GM21515 (cell line): ENCODE measurements around the gene TGFBR2.
"Not testable (repeated sequence)": the region's sequence is repeated elsewhere in the genome, so short reads cannot be mapped to it uniquely, and the experiment has no call there.

Experiments
- ATAC-seq: cut with Tn5 transposase; IDR thresholded peaks from one replicate; pipeline ENCODE4 v1.9.1; 2021; ENCODE audit not compliant: unreplicated experiment

TGFBR2 gene

DNA sequence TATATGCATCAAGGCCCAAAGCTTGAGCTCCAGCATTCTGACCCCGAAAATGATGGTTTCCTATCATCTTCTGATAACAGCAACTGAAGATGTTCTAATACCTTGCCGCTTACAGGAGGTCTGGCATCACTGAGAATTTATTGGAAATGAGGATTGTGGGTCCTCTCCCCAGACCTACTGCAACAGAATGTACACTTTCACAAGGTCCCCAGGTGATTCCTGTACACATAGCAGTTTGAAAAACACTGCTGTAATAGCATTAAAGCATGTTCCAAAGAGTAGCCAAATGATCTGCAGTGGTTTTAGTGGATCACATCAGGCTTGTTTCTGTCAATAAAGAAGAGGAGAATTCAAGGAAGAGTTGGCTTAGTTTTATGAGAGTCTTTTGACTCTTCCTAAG lies 11.3 kb downstream of the TGFBR2 start:
- ATAC-seq = no peak

DNA sequence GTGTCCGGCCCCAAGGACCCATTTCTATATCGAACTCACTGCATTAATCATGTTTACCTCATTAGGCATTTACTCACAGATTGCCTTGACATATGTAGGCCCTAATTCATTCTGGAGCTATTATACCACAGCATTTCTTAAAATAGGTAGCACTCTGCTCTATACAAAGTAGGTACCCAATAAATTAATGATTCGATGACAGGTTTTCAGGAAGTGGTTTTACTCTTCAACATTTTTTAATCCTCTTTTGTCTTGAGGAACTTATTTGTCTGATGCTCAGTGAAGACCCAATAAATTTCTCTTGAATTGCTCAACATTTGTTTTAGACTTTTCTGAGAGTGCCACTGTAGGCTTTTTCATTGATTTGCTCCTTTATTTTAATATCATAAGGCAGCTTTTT lies 12.1 kb downstream of the TGFBR2 start:
- ATAC-seq = no peak

DNA sequence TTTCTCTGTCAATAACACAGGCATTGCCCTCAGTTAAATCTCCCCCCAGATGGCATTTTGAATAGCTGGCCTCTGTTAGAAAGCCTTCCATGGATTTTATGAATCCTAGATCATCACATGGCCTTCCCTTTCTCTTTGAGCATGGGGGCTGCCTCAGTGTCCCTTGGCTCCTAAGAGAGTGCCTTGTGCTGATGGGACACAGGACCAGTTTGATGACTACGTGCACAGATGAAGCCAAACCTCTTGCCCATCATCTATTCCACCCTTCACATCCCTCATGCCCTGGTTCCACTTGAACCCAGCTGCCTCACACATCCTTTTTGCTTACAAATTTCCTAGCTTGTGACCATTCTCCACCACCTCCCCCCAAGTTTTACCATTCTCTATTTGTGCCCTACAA lies 12.9 kb downstream of the TGFBR2 start:
- no peak for ATAC-seq

DNA sequence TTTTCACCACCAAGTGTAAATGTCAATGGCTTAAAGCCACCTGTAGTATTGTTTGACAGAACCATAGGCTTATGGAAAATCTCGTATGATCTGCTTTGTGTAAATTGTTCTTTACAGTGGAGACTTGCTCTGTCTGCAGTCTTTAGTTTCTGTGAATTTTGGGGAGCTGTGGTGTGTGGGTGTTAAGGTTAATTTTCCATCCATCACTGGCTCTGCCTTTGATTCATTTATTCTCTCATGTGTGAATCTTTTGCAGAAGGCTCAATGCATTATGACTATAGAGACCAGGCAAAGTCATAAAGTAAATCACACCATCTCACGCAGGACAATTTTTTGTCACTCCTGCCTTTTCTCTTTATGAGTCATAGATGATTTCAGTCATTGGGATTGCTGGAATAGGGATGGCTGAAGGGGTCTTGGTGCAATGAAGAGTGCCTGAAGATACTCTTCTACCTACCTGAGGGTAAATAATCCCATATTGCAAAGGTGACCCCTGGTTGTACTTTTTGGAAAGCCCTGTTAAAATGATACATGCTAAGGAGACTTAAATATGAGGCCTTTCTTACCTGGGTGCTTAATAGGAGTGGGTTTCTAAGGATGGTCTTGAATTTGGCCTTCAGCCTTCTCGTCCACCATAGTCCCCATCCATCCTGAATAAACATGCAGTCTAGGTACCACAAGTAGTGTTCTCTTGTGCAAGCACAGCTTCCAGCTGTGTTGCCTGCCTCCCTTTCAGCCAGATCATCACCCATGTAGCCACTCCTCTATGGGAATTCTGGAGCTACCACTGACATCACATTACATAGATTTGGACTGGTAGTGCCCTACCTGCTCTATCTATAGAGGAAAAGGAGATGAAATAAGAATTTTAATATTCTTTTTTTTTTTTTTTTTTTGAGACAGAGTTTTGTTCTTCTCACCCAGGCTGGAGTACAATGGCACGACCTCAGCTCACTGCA lies 14.3 kb downstream of the TGFBR2 start:
- ATAC-seq = no peak

DNA sequence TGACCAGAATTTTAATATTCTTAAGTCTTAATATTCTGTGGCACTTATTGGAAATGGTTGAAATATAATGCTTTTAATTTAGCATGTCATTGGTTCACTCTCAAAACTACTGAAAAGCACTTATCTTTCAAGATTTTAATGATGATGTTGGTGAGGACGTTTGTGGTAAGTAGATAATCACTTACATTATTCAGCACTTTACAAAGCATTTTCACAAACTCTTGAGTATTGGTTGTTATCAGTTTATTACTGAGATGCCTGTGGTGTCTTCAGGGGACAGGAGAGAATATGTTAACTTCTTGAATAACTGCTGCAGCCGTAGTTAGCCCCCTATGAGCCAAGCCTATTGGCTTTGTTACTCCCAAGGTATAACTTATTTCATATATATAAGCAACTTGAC lies 15.2 kb downstream of the TGFBR2 start:
- ATAC-seq = no peak

DNA sequence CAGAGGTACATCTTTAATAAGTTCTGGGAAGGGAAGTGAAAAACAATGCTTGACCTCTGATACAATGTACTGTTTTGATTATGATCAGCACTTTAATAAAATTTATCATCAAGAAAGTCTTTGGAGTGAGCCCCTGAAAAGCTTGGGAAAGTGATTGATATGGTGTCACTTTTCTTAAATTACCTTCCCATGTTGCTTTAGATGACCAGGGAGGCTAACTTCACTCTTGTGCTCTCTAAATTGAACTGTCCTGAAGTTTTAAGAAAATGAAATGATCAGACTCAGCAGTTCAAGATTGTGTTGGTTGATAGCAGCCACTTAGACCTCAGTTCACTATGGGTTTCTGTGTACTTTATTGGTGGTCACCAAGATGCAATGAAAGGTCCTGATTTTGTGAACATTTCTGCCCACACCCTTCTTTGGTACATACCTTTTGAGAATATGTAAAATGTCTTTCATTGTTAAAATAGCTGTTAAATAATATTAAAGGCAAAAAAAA lies 15.7 kb downstream of the TGFBR2 start:
- ATAC-seq = no peak

DNA sequence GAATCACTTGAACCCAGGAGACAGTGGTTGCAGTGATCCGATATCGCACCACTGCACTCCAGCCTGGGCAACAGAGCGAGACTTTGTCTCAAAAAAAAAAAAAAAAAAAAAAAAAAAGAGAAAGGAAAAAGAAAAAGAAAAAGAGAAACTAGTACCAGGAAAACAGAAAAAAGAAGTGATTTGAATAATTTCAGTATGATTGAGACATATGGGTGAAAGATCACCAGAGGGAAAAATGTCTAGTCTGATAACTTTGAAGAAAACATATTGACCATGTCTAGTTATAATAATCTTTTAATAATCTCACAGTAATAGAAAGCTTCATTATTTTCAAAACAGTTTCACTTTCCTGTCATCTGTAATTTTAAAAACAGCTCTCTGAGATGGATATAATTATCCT lies 16.4 kb downstream of the TGFBR2 start:
- no peak for ATAC-seq

DNA sequence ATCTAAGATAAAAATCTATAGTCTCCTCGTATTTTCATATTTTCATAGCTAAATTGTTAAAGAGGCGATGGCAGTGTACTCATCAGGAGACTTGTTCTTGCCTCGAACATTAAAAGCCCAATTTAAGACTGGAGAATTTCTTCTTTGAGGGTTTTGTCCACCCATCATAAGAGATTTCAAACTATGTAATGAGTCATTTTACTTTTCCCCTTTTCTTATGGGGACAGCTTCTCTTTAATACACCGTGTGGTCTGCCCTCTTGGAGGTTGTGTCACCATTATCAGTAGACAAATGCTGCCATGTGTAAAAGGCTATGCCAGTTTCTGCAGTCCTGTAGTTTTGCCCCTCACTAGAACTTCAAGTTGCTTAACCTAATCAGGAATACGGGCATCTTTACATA lies 16.9 kb downstream of the TGFBR2 start:
- no peak for ATAC-seq

DNA sequence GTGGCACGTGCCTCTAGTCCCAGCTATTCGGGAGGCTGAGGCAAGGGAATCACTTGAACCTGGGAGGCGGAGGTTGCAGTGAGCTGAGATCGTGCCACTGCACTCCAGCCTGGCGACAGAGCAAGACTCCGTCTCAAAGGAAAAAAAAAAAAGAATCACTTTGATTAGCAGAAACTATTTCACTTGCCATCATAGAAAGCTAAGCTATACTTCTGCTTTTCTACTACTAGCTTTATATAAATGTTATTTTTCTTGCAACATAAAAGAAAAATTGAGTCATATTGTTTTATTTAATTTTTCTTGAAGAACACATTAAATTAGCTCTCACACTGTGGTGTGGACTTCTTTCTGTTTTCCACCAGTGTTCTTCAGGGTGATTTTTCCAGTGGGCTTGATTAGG lies 18.1 kb downstream of the TGFBR2 start:
- not testable (repeated sequence) for ATAC-seq

DNA sequence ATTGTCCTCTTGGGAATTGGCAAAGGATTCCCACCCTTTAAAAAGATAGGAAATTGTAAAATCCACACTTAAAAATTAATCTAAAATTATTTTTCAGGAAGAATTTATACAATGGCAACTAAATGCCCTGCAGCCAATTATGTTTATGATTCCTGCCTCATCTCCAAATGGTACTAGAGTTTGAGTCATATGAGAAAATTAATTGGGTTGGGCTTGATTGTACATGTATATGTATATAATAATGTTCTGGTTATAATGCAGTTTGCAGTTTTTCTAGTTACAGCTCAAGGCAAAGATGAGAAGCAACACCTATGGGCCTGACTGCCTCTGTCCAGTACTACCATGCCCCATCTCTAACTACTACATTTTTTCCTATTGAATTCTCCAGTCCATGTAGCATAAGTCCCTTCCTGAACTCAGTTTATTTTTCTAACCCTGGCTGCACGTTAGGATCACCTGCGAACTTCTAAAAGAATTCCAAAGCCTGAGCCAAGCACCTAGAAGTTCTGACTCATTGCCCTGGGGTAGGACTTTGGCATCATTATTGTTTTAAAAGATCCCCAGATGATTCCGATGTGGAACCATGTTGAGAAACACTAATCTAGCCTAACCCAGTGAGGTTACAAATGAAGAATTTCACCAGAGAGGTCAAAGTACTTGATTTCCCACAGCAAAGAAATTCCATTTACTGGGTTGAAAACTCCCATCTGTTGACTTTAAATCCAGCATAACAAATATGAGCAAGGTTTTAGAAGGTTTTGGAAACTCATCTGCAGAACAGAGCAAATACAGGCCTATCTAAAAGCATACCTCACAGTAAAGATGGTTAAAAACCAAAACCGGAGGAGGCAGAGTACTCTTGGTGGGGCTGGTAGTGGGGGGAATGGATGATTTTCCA lies 19.4 kb downstream of the TGFBR2 start:
- ATAC-seq = no peak

DNA sequence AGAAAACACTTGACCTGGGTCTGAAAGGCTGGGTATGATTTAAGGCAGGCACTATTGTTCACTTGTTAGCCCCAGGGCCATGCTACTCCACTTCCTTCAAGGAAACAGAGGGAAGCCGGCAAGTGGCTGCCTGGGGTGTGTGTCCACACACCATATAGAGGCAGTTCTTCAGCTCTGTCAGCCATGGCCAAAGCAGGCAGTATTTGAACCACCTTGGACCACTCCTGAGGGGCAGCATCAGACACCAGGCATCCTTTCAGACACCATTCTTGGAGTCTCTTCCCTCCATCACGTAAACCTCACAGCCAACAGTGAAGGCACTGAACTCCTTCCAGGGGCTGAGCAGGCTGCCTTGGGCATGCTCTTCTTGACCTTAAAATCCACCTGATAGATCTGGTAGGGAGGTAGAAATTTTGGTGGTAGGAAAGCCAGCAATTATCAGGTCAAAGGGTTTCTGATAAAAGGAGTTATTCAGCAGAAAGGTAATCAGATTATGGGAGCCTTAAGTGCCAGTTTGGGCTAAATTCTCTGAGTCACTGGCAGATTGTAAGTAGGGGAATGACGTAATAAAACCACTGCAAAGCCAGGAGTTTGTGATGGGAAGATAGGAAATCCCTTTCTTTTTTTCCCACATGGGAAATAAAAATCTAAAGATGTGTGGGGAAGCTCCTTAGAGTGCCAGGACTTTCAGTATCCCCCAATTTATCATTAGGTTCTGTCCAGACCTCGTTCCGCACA lies 20.2 kb downstream of the TGFBR2 start:
- no peak for ATAC-seq

DNA sequence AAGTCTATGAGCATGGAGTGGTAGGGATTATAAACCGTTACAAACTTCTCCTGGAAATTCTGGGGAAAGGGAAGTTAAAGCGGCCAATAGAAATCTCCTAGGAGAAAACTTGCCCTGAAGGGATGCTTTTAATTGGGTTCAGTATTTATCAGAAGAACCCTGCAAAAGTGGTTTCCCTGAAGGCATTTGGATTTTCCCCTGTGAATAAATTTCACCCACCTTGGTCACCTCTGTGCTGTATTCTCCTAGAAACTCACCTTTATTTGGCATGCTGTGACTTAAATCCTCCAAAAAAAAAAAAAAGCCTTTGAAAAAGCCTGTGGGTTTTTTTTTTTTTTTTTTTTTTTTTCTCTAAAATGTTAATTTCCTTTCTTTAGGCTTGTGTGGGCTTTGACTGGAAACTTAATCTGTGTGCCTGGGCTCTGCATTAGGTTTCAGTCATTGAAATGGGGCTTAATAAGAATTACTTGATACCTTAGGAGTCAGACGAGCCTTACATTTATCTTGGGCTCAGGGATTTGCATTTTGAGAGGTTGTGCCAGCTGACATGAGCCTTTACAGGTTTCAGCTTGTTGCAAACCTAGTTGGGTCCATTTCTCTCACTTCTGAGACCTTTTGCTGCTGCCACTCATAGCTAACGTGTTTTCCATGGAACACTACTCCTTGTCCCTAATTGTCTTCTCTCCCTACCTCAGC lies 22.0 kb downstream of the TGFBR2 start:
- ATAC-seq = no peak

DNA sequence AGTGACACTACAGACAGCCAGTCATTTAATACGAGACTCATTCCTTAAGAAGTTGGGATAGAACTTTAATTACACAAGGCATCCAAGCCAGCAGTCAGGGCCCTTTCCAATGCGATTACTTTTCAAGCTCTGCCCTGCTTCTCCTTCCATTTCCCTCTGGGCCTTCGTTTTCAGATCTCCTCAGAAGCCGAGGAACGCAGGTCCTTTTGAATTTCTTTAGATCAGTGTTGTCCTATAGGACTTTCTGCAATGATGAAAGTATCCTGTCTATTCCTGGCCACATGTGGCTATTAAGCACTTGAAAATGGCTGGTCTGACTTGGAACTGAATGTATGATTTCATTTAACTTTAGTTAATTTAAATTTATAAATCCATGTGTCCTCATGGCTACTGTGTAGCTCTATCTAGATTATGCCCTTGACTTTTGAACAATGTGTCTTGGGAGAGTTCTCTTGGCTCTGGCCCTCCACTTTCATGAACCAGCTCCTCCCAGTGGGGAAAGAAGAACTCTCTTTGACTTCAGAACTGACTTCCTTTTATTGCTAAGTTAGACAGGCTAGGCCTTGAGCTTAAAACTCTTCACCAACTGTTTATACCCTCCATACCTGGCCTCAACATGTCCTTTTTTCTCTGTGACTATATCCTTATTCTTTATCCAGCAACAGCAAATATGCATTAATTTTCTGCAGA lies 22.6 kb downstream of the TGFBR2 start:
- ATAC-seq = no peak

DNA sequence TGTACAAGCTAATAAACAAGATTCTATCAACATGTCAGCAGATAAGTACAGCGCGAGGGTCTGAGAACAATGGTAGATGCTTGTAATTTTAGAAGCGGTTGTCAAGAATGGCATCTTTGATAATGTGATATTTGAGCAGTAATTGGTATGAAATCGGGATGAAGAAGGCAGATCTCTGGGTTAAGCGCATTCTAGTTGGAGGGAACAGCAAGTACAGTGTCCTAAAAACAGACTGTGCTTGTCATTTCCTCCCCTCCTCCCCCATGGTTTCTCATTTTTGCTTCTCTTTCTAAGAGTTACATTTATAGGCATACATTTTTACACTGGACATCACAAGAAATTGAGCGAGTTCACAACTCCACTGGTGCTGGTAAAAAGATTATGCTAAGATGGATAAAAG lies 23.3 kb downstream of the TGFBR2 start:
- no peak for ATAC-seq

DNA sequence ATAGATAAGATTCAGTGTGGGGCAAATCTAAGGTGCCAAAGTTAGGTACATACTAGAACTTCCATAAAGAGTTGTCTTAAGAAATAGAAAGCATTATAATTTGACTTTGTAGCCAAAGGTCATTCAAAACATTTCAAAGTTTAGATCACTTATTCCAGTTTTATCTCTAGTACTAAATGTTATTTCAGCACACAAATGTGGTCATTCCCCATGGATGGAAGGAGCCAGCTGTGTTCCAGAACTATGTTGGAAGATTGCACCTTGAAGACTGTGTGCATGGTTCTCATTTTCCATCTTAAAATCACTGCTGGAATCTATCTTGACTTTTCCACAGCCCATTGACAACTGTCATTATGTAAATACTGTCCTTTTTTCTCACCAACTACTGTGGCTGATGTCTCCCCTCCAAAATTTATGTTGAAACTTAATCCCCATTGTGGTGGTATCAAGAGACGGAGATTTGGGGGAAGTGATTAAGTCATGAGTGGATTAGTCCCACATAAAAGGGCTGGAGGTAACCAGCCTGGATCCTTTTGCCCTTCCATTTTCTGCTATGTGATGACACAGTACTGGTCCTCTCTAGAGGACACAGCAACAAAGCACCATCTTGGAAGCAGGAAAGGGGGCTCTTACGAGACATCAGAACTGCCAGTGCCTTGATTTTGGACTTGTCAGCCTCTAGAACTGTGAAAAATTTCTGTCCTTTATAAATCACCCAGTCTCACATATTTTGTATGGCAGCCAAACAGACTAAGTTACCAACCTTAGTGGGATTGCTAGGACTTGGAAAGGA lies 24.0 kb downstream of the TGFBR2 start:
- no peak for ATAC-seq

DNA sequence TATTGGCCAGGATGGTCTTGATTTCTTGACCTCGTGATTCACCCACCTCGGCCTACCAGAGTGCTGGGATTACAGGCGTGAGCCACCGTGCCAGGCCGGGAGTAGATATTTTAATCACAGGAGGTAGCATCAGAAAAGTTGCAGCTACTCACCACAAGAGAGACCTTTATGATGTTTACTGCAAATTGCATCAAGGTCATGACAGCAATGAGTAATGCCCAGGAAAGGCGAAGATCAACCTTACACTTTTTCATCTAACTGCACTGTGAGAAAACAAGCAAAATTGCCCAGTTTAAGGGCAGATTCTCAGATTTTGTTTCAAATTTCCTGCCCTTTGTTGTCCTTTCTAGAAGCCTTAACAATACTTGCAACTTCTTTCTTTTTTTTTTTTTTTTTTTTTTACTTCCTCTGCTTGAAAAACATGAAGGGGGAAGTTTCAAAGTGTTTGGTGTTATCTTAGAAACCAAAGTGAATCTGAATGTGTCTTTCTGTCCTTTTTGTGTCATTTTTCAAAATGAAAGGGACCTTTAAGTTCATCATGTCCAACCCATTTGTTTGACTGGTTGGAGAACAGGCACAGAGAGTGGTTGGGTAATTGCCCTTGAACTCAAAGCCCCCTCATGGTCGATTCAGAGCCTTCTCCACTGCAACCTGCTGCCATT lies 25.0 kb downstream of the TGFBR2 start:
- ATAC-seq = no peak

DNA sequence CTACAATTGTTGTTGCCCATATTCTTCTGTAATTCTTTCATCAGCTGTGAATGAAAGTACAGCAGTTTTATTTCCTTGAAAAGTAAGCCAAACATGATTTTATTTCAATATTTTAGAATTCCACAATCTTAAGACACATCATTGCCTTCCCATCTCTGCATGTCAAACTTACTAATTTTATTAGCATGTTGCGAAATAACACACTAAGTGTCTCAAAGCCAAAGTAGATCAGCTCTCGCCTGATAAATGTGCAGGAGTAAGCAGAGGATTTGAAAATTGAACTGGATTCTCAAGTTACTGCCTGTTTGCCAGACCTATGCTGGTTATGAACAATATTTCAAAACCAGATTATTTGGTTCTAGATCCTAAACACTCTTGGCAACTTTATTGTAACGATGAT lies 25.7 kb downstream of the TGFBR2 start:
- ATAC-seq = no peak

DNA sequence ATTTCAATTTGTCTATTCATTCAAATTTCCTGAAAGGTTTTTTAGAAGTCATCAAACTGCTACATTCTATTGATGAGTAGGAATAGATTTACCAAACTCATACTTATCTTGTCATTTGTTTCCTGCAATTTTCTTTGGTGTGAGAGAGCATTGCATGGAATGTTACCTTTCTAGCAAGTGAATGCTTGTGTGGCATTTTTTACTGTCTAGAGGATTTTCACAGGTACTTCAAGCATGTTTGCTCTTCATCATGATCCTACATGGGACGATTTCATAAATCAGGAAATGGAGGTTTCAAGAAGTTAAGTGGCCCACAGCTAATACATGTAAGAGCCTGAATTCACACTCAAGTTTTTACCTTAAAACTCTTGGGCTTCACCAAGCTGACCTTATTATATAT lies 26.1 kb downstream of the TGFBR2 start:
- no peak for ATAC-seq

DNA sequence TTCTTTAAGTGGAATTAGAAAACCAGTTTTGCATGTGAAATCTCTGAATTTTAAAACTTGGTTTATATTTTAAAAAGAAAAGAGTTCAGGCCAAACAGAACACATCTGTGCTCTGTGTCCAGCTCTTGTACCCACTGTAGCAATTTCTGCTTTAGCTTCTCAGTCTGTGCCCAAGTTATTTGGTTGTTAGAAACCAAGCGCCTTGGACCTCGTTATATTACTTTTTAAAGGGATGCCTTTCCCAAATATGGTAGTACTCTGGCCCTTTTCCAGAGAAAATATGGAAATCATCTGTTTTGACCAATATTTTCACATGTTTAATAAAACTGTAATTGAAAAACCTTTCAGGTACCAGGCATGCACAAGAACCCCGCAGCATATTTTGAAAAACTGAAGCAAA lies 27.3 kb downstream of the TGFBR2 start:
- no peak for ATAC-seq
